Measurements from ENCODE around the gene PSME4. TPM values are rescaled to one million over a fixed set of nuclear protein-coding genes. Genes with fewer than 3 reads are reported as not detected.

The PSME4 gene
- total and polyA plus RNA-seq, 8 donors, result 41.5 to 56.9 (median 48.5) TPM

GRCh38 chr2:53949457-53949856 is 21.3 kb downstream of the PSME4 start:
- TF ChIP-seq, protein P1, sequence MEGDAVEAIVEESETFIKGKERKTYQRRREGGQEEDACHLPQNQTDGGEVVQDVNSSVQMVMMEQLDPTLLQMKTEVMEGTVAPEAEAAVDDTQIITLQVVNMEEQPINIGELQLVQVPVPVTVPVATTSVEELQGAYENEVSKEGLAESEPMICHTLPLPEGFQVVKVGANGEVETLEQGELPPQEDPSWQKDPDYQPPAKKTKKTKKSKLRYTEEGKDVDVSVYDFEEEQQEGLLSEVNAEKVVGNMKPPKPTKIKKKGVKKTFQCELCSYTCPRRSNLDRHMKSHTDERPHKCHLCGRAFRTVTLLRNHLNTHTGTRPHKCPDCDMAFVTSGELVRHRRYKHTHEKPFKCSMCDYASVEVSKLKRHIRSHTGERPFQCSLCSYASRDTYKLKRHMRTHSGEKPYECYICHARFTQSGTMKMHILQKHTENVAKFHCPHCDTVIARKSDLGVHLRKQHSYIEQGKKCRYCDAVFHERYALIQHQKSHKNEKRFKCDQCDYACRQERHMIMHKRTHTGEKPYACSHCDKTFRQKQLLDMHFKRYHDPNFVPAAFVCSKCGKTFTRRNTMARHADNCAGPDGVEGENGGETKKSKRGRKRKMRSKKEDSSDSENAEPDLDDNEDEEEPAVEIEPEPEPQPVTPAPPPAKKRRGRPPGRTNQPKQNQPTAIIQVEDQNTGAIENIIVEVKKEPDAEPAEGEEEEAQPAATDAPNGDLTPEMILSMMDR (IDR thresholded peaks at IDR 0.05), result no peak
- no peak overlapping the region for H3K4me3 ChIP-seq

GRCh38 chr2:53945538-53945937 is 25.3 kb downstream of the PSME4 start:
- no peak for ATAC-seq
- H3K4me3 ChIP-seq, result no peak overlapping the region
- DNase-seq, result no peak
- H3K9me3 ChIP-seq, result no peaks in the 10 kb centered on the region
- intact Hi-C loops (cut with DNase I), result no loop called here
- peaks cover 7 to 12% of the 10 kb centered on the region in 2 donors for H3K4me1 ChIP-seq
- H3K27ac ChIP-seq, result no peak overlapping the region
- TF ChIP-seq, protein P1 (IDR thresholded peaks at IDR 0.05), result no peak
- no peaks in the 10 kb centered on the region for H3K27me3 ChIP-seq
- peaks cover 0 to 43% of the 10 kb centered on the region in 2 donors for H3K36me3 ChIP-seq

More at GRCh38 chr2:53949457-53949856, 21.3 kb downstream of the PSME4 start:
- peak; percentile 25 for ATAC-seq
- intact Hi-C loops (cut with DNase I), result no loop called here
- no peak for DNase-seq
- H3K9me3 ChIP-seq, result no peaks in the 10 kb centered on the region
- H3K27ac ChIP-seq, result no peak overlapping the region
- H3K27me3 ChIP-seq, result no peaks in the 10 kb centered on the region
- peaks cover 7 to 12% of the 10 kb centered on the region in 2 donors for H3K4me1 ChIP-seq
- H3K36me3 ChIP-seq, result peaks cover 0 to 32% of the 10 kb centered on the region in 2 donors

- intact Hi-C loops (cut with DNase I), result no loop called here
- DNase-seq (no peak), ATAC-seq (no peak)
- Histone ChIP-seq H3K36me3 (peaks cover 0 to 47% of the 10 kb centered on the region in 2 donors), H3K4me1 (peaks cover 7 to 21% of the 10 kb centered on the region in 2 donors), H3K27me3 (no peaks in the 10 kb centered on the region), H3K4me3 (no peak overlapping the region), H3K27ac (no peak overlapping the region), H3K9me3 (no peaks in the 10 kb centered on the region)
- TF ChIP-seq, protein P1 (IDR thresholded peaks at IDR 0.05), result no peak
Observed at GRCh38 chr2:53944542-53944941, 26.3 kb downstream of the PSME4 start.

- Histone ChIP-seq H3K36me3 (peaks cover 0 to 50% of the 10 kb centered on the region in 2 donors), H3K4me1 (peaks cover 7 to 21% of the 10 kb centered on the region in 2 donors), H3K4me3 (no peak overlapping the region), H3K27me3 (no peaks in the 10 kb centered on the region), H3K27ac (no peak overlapping the region), H3K9me3 (no peaks in the 10 kb centered on the region)
- TF ChIP-seq, protein P1 (IDR thresholded peaks at IDR 0.05), result no peak
- intact Hi-C loops (cut with DNase I), result no loop called here
- no peak for DNase-seq
- no peak for ATAC-seq
Observed at GRCh38 chr2:53942280-53942679, 28.5 kb downstream of the PSME4 start.

- intact Hi-C loops (cut with DNase I), result no loop called here
- TF ChIP-seq, protein P1 (IDR thresholded peaks at IDR 0.05), result no peak
- Histone ChIP-seq H3K9me3 (no peaks in the 10 kb centered on the region), H3K36me3 (peaks cover 0 to 50% of the 10 kb centered on the region in 2 donors), H3K4me1 (peaks cover 7 to 20% of the 10 kb centered on the region in 2 donors), H3K27ac (no peak overlapping the region), H3K4me3 (no peak overlapping the region), H3K27me3 (no peaks in the 10 kb centered on the region)
- DNase-seq (no peak), ATAC-seq (no peak)
Observed at GRCh38 chr2:53941749-53942148, 29.0 kb downstream of the PSME4 start.

Measured in left lung (tissue), 10 donors.